OCI-LY3 (cell line): ENCODE measurements around the gene DUSP2.

Experiments used
- CTCF ChIP-seq: fragments of 200-600, 300-600 bp; sonication (generic); IDR thresholded peaks from 2 replicates; pipeline ENCODE4 v1.5.1; 2014; ENCODE audit warnings: antibody characterized with exemption, low read length, low read depth
- EZH2phosphoT487 ChIP-seq: fragments of 200-600 bp; shearing (Covaris generic); IDR thresholded peaks from 2 replicates; pipeline ENCODE4 v1.6.1; 2018; ENCODE audit warnings: antibody characterized with exemption, mixed run types, low read depth

GRCh38 chr2:96123290-96123689, 21.9 kb downstream of the DUSP2 start:
- TF ChIP-seq CTCF (no peak), EZH2phosphoT487 (no peak)
